GM21619 (cell line): Measurements from ENCODE around the gene FAM222A.

ENCODE experiments used
- ATAC-seq: cut with Tn5 transposase; IDR thresholded peaks from one replicate; pipeline ENCODE4 v1.9.1; 2021; ENCODE audit not compliant: unreplicated experiment

The FAM222A gene

GRCh38 chr12:109758426-109759420 lies 45.1 kb downstream of the FAM222A start:
- no peak for ATAC-seq

- ATAC-seq = no peak
Measured at GRCh38 chr12:109759595-109759994, 46.0 kb downstream of the FAM222A start.

- no peak for ATAC-seq
Measured at GRCh38 chr12:109760031-109760929, 46.7 kb downstream of the FAM222A start.

GRCh38 chr12:109760930-109761921 lies 47.6 kb downstream of the FAM222A start:
- ATAC-seq = no peak

GRCh38 chr12:109762071-109762672 lies 48.5 kb downstream of the FAM222A start:
- ATAC-seq = no peak

- no peak for ATAC-seq
Measured at GRCh38 chr12:109762673-109763191, 49.1 kb downstream of the FAM222A start.

GRCh38 chr12:109763201-109763841 lies 49.7 kb downstream of the FAM222A start:
- ATAC-seq = no peak

- no peak for ATAC-seq
Measured at GRCh38 chr12:109764123-109764522, 50.5 kb downstream of the FAM222A start.

GRCh38 chr12:109764776-109765445 lies 51.3 kb downstream of the FAM222A start:
- no peak for ATAC-seq

- ATAC-seq = no peak
Measured at GRCh38 chr12:109765446-109765810, 51.8 kb downstream of the FAM222A start.

GRCh38 chr12:109766251-109766778 lies 52.7 kb downstream of the FAM222A start:
- ATAC-seq = no peak

- ATAC-seq = no peak
Measured at GRCh38 chr12:109767456-109767855, 53.8 kb downstream of the FAM222A start.

GRCh38 chr12:109767991-109768900 lies 54.6 kb downstream of the FAM222A start:
- ATAC-seq = no peak

GRCh38 chr12:109768901-109769670 lies 55.5 kb downstream of the FAM222A start:
- no peak for ATAC-seq

GRCh38 chr12:109770104-109770860 lies 56.7 kb downstream of the FAM222A start:
- ATAC-seq = no peak
